GM18505 (cell line): ENCODE results near the gene PEX1.
"Not testable (repeated sequence)": the region's sequence is repeated elsewhere in the genome, so short reads cannot be mapped to it uniquely, and the experiment has no call there.

Experiments
- ATAC-seq: cut with Tn5 transposase; IDR thresholded peaks from one replicate; pipeline ENCODE4 v1.9.1; 2021; ENCODE audit not compliant: unreplicated experiment
- POLR2A ChIP-seq: IDR thresholded peaks from 4 replicates; pipeline ENCODE4 v1.6.1; 2011; ENCODE audit warnings: borderline replicate concordance; ENCODE audit not compliant: insufficient read depth, insufficient read length; ENCODE audit errors: extremely low read depth

The PEX1 gene

DNA sequence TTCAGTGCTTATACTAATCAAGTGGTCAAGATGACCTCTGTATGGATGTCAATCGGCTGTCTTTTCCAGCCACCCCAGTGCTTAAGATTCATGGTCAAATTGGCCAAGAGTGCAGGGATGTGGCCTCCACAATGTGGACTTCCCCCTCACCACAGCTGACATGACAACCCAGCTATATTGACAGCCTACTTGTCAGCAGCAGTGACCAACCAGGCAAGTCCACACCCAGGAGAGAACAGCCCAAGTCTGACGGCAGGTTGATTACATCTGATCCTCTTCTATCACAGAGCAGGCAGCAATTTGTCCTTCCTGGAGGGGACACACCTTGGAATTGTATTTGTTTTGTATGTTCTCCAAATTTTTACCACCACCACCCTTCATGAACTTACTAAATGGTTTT, 42.3 kb downstream of the PEX1 start:
- TF ChIP-seq POLR2A = no peak
- ATAC-seq = no peak

DNA sequence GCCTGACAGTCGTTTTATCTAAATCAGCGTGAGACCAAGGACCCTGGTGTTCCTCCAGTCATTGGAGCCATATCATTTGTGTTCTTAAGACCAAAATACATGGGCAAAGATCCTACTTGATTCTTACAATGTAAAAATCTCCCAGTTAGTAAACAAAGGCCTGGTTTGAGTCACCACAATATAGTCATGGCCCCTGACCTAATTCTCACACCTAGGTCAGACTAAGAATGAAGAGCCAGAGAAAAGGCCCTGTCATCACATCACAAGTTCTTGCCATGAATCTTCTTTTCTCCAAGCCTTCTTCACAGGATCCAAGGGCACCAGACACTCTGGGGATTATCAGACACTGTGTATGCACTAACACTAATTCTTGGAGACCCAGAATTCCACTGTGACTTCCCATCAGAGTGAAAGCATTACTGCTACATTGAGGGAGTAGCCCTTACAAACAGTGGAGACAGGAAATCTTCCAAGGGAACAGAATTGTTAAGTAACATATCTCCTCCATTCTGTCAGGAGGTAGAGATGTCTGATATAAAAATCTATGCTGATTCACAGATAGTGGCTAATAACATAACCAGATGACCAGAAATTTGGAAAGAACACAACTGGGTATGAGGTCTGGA, 42.9 kb downstream of the PEX1 start:
- no peak for ATAC-seq
- TF ChIP-seq POLR2A = no peak

DNA sequence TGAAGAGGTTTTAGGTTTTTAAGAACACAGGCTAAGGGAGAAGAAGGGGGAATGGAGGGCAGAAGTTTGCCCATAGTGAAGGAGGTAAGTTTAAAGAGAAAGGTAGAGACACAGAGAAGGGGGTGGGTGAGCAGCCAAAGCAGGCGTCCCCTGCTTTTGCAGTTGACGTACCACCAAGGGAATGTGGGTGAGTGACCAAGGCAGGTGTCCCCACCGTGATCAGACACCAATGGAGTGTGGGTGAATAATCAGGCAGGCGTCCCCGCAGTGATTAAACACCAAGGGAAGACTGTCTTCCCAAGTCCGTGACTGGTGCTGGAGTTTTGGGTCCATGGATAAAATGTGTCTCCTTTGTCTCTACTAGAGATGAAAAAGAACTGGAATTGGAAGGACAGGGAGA, 44.1 kb downstream of the PEX1 start:
- ATAC-seq = not testable (repeated sequence)

DNA sequence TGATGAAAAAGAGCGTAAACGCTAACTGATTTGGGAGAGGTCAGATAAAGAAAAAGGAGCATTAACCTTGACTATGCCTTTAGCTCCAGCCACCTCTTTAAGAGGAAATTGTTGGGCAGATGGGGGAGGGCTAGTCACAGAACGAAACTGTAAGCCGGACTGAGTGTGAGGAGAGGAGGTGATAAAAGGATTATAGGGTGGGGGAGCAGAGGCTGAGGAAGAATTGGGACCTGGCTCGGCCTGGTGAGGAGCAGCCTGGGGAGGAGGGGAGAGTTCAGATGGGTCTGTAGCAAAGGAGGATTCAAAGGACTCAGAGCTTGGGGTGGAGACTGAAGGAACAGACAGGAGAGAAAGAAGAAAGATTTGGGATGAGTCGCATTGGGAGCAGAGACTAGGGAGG, 44.7 kb downstream of the PEX1 start:
- not testable (repeated sequence) for ATAC-seq

DNA sequence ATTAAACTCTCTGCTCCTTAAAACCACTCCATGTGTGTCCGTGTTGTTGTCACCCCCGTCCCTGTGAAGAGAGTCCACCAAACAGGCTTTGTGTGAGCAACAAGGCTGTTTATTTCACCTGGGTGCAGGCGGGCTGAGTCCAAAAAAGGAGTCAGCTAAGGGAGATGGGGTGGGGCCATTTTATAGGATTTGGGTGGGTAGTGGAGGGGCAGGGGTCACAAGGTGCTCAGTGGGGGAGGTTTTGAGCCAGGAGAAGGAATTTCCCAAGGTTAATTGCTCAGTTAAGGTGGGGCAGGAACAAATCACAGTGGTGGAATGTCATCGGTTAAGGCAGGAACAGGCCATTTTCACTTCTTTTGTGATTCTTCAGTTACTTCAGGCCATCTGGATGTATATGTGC, 49.2 kb downstream of the PEX1 start:
- ATAC-seq = not testable (repeated sequence)

DNA sequence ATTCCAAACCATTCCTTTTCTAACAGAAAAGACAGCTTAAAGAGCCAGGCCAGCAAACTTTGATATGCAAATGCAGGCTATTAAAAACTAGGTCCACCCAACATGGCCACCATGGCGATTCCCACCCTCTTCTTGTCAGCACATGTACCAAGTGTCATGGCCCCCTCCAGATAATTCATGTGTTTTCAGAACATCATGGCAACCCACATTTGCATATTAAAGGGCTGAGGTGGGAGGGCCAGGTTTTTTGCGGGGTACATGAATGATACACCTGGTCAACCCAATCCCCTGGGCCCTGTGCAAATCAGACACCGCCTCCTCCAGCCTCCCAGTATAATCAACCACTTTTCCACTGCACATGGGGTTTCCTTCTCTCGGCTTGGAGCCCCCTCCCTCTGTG, 49.6 kb downstream of the PEX1 start:
- no peak for ATAC-seq
- TF ChIP-seq POLR2A = no peak

DNA sequence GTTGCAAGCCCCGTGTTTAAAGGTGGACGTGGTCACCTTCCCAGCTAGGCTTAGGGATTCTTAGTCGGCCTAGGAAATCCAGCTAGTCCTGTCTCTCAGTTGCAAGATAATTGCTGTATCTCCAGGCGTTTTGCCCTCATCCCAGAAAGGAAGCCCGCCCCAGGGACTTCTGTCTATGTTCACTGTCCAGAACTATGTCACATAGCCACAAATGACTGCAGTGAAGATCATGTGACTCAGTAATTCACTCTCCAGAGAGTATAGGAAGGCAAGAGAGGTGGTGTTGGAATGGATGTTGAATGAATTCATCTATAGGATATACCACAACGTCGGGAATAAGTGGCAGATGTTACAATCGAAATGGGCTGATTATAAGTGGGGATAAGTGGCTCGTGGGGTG, 50.2 kb downstream of the PEX1 start:
- no peak for TF ChIP-seq POLR2A
- no peak for ATAC-seq

DNA sequence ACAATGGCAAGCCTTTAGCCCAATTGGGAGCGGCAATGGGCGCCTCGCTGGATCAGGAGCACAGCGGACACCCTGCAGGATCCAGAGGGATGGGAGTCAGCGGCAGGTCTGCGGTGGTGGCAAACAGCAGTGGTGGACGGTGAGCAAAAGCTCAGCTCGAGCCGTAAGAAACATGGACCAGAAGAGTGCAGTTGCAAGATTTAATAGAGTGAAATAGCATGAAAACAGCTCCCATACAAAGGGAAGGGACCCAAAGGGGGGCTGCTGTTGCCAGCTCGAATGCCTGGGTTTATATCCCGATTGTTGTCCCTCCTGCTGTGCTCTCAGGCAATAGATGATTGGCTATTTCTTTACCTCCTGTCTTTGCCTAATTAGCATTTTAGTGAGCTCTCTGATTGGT, 50.6 kb downstream of the PEX1 start, which contains the start of gene ERVW-1:
TSS of gene ERVW-1 (minus strand) at position 266 of the 400 bp plus-strand sequence. CDS start 7,565 bp downstream, outside the sequence.
- not testable (repeated sequence) for ATAC-seq

DNA sequence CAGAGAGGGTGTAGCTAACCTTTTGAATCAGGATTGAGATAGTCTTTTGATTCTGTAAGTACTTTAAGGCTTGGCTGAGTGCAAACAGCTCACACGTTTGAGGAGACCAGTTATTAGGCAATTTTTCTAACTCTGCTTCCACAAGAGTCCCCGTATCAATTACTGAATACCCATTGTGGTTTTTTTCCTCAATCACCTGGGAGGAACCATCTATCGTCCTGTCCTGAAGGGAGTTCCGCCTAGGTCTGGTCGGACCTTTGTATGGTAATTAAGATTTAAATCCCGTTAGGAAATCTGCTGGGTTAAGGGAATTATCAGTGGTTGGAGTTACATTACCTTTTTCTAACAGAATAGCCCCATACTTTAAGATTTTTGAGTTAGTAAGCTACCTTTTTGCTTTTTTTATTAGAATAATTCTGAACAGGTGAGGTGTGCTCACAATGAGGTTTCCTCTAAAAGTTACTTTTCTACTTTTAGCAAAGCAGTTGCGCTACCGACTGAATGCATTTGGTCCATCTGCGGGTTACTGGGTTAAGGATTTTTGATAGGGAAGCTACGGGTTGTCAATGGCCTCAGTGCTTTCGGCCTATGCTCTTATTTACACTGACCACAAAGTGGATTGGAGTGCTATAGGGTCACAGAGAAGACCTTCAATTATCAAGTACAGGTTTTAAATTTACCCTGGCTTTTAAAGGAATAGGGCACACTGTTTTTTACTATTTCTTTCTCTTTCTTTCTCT, 52.3 kb downstream of the PEX1 start:
- not testable (repeated sequence) for ATAC-seq

DNA sequence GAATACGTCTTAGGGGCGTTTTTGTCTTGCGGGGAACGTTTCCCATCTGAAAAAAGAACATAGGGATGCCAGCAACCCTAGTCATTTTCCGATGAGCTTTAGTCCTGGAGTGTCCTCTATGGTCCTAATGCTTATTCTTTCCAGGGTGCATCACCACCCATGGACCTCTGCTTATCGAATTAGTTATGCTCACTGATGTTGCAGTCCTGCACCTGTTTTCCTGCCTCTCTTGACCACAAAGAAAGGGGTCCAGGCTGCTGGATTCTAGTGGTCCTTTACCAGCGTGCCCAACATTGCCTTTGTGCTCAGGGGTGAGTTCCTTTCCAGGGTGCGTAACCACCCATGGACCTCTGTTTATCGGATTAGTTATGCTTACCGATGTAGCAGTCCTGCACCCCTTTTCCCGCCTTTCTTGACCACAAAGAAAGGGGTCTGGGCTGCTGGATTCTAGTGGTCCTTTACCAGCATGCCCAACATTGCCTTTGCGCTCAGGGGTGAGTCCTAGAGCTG, 53.0 kb downstream of the PEX1 start:
- ATAC-seq = not testable (repeated sequence)

DNA sequence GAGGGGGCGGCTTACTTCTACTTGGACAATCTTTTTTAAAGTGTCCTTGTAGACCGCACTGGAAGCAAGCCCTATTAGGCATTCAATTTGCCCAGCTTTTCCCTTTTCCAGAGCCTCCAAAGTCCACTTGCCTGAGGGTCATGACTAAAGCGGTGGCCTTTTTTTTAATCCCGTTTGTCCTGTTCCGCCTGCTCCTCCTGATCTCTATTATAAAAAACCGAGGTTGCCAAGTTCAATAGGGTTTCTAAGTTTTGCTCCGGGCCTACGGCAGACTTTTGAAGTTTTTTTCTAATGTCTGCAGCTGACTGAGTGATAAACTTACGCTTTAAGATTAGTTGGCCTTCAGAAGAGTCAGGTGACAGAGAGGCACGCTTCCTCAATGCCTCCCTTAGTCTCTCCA, 54.3 kb downstream of the PEX1 start:
- not testable (repeated sequence) for ATAC-seq

DNA sequence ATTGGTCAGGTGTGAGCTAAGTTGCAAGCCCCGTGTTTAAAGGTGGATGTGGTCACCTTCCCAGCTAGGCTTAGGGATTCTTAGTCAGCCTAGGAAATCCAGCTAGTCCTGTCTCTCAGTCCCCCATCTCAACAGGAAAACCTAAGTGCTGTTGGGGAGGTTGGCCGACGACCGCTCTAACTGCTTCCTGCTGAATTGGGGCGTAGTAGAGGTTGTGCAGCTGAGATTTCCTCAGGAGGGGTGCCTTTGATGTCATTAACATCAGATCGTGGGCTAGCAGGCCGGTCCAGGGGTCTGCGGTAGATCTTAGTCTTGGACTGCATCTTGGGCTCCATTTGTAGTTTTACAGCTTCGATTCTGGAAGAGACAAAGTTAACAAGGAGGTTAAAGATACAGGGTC, 59.7 kb downstream of the PEX1 start:
- not testable (repeated sequence) for ATAC-seq

DNA sequence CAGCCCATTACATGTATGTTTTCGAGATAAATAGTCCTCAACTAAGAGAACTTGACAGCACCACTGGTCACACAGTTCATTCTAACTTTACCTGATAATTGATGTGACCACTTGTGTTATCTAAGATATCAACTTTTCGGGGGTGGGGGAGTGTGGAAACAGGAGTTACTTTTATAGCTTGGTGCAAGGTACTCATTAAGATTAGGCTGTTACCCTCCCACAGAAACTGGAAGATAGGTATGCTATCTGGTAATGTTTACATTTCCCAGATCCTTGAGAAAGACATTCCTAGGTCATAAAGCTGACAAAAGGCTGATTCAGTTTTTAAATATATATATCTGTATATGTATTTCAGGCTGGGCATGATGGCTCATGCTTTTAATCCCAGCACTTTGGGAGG, 61.6 kb downstream of the PEX1 start:
- no peak for TF ChIP-seq POLR2A
- no peak for ATAC-seq

DNA sequence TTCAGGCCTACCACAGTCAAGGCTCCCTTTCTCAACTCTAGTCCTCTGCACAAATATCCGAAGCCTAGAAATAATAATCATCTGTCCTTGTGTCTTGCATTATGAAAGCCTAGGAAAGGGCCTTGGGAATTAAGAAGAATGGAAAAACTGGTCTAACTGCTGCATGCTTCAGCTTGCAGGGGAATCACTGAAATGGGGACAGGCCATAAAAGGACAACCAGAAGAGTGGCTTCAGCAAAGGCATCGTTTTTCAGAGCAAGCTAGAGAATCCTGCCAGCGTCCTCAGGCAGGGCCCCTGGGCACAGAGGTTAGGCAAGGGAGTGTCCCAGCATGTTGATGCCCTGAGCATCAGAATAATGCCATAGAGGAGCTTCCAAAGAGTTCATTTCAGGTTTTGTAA, 63.8 kb downstream of the PEX1 start:
- no peak for TF ChIP-seq POLR2A
- ATAC-seq = no peak

DNA sequence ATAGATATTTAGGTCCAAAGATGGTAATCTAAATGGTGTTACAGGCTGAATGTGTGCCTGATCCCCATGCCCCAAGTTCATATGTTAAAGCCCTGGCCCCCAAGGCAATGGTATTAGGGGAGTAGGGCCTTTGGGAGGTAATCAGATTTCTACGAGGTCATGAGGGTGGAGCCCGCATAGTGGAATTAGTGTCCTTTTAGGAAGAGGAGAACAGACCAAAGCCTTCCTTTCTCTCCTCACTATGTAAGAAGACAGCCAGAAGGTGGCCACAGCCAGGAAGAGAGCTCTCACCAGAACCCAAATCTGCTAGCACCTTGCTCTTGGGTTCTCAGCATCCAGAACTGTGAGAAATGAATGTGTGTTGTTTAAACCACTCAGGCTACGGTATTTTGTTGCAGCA, 65.8 kb downstream of the PEX1 start:
- TF ChIP-seq POLR2A = no peak
- no peak for ATAC-seq
